ENCODE data around the gene KRT38. TPM values are rescaled to one million over a fixed set of nuclear protein-coding genes. Genes with fewer than 3 reads are reported as not detected.
A peak's percentile ranks its signal among the peaks of the same experiment; 100 is the strongest.

Gene KRT38
- total and polyA plus RNA-seq, 4 donors: not detected

GRCh38 chr17:41480136-41480535 is 39.4 kb upstream of the KRT38 start:
- DNase-seq (ENCODE audit: low read depth in 4 of 6, low spot score in 6 of 6): no peak
- no peaks in the 10 kb centered on the region for H3K4me1 ChIP-seq (ENCODE audit: control insufficient read depth, insufficient read depth, low read length)
- H3K27me3 ChIP-seq (ENCODE audit: control insufficient read depth, insufficient read depth, low read length): no peaks in the 10 kb centered on the region
- no peaks in the 10 kb centered on the region for H3K9me3 ChIP-seq (ENCODE audit: control insufficient read depth, insufficient read depth, low read length)
- no peak overlapping the region for H3K27ac ChIP-seq (ENCODE audit: low read depth, low read length)
- H3K4me3 ChIP-seq (ENCODE audit: low read depth, low read length): no peak overlapping the region
- WGBS (ENCODE audit: insufficient coverage): no CpG with 5 or more reads among the region's 2 CpGs
- no peaks in the 10 kb centered on the region for H3K36me3 ChIP-seq (ENCODE audit: control insufficient read depth, insufficient read depth, low read length)

GRCh38 chr17:41478237-41478636 is 37.5 kb upstream of the KRT38 start:
- 85% methylated on average over 6 of the region's 8 CpGs for WGBS (ENCODE audit: insufficient coverage)

DNA sequence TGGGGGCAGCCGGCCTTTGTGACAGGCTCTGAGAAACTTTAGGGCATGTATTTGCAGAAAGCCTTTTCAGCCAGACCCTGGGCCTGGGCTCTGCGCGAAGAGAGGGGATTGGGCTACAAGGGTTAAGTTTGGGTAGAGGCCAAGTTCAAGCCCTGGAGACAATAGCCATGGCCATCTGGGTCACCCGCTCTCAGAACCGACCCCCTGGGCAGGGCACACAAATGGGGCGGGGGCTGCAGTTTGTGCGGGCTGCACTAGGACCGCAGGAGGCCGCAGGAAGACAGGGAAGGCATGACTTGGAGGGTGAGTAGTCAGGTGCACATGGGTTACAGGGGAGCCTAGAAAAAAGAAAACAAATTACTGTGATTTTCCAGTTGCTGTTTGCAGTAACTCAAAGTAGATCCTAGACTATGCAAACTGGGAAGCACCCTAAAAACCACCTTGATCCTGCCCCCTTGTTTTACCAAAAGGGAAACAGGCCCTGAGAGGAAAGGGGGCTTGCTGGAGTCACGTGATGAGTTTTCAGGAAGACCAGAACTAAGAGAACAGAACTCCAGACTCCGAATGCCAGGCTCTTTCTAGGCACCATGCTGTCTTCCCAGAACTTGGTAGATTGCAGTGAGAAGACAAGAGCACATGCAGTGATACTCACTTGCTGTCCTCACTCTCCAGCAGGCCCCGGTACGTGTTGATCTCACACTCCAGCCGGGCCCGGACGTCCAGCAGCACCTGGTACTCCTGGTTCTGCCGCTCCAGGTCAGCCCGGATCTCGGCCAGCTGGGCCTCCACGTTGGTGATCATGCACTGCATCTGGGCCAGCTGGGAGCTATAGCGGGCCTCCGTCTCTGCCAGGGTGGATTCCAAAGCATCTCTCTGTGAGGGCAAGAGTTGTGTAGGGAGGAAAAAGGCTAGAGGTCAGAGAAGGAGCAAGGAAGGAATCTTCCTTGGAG is 36.4 kb upstream of the KRT38 start:
- no peaks in the 10 kb centered on the region for H3K27me3 ChIP-seq (ENCODE audit: control insufficient read depth, insufficient read depth, low read length)
- H3K27ac ChIP-seq (ENCODE audit: low read depth, low read length): no peak overlapping the region
- H3K36me3 ChIP-seq (ENCODE audit: control insufficient read depth, insufficient read depth, low read length): no peaks in the 10 kb centered on the region
- no peaks in the 10 kb centered on the region for H3K4me1 ChIP-seq (ENCODE audit: control insufficient read depth, insufficient read depth, low read length)
- 90% methylated on average over 22 of the region's 22 CpGs for WGBS (ENCODE audit: insufficient coverage)
- no peak overlapping the region for H3K4me3 ChIP-seq (ENCODE audit: low read depth, low read length)
- H3K9me3 ChIP-seq (ENCODE audit: control insufficient read depth, insufficient read depth, low read length): no peaks in the 10 kb centered on the region
- no peak for DNase-seq (ENCODE audit: low read depth in 4 of 6, low spot score in 6 of 6)

More at GRCh38 chr17:41478237-41478636, 37.5 kb upstream of the KRT38 start:
- Histone ChIP-seq H3K4me3 (ENCODE audit: low read depth, low read length) (no peak overlapping the region), H3K36me3 (ENCODE audit: control insufficient read depth, insufficient read depth, low read length) (no peaks in the 10 kb centered on the region), H3K9me3 (ENCODE audit: control insufficient read depth, insufficient read depth, low read length) (no peaks in the 10 kb centered on the region), H3K27ac (ENCODE audit: low read depth, low read length) (no peak overlapping the region), H3K27me3 (ENCODE audit: control insufficient read depth, insufficient read depth, low read length) (no peaks in the 10 kb centered on the region), H3K4me1 (ENCODE audit: control insufficient read depth, insufficient read depth, low read length) (no peaks in the 10 kb centered on the region)
- DNase-seq (ENCODE audit: low read depth in 4 of 6, low spot score in 6 of 6): no peak

DNA sequence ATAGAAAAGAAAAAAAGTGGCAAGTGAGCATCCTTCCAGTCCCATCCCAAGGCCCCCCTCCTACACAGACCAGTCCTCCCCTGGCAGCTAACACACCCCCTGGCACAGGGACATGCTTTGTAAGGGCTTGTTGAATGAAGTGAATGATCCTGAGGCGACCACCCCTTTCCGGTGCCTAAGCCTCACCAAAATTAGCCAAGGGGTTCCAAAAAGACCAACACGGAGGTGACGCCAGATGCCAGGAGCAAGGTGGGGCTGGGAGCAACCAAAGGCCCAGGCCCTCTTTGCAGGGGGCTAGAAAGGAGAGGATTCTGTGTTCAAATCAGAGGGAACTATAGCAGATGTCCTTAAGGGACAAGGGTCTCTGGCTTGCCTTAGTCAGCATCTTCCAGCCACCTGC is 34.6 kb upstream of the KRT38 start:
- Histone ChIP-seq H3K36me3 (ENCODE audit: control insufficient read depth, insufficient read depth, low read length) (no peaks in the 10 kb centered on the region), H3K4me3 (ENCODE audit: low read depth, low read length) (no peak overlapping the region), H3K27me3 (ENCODE audit: control insufficient read depth, insufficient read depth, low read length) (no peaks in the 10 kb centered on the region), H3K27ac (ENCODE audit: low read depth, low read length) (no peak overlapping the region), H3K9me3 (ENCODE audit: control insufficient read depth, insufficient read depth, low read length) (no peaks in the 10 kb centered on the region), H3K4me1 (ENCODE audit: control insufficient read depth, insufficient read depth, low read length) (no peaks in the 10 kb centered on the region)
- no peak for DNase-seq (ENCODE audit: low read depth in 4 of 6, low spot score in 6 of 6)
- WGBS (ENCODE audit: insufficient coverage): 96% methylated on average over 3 of the region's 4 CpGs

DNA sequence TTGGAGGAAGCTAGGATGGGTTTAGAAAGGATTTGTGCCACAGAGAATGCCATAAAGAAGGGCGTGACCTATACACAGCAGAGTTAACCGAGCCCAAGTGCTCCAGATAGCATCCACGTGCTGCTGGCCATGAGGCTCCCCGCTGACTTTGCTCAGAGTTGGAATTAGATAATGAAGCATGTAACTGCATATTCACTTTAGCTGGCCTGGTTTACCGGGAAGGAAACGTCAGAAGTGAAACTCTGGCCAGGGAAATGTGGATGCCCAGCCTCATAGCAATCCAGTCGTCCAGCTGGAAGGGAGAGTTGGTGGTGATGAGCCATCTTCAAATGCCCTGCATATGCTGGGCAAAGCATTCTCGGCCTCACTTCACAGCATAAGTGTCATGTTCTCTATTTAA is 34.1 kb upstream of the KRT38 start:
- no peaks in the 10 kb centered on the region for H3K27me3 ChIP-seq (ENCODE audit: control insufficient read depth, insufficient read depth, low read length)
- H3K36me3 ChIP-seq (ENCODE audit: control insufficient read depth, insufficient read depth, low read length): no peaks in the 10 kb centered on the region
- H3K4me1 ChIP-seq (ENCODE audit: control insufficient read depth, insufficient read depth, low read length): no peaks in the 10 kb centered on the region
- H3K4me3 ChIP-seq (ENCODE audit: low read depth, low read length): no peak overlapping the region
- H3K9me3 ChIP-seq (ENCODE audit: control insufficient read depth, insufficient read depth, low read length): no peaks in the 10 kb centered on the region
- no peak overlapping the region for H3K27ac ChIP-seq (ENCODE audit: low read depth, low read length)
- DNase-seq (ENCODE audit: low read depth in 4 of 6, low spot score in 6 of 6): peak in 1 of 6 donors; percentile 5
- WGBS (ENCODE audit: insufficient coverage): 66% methylated on average over 7 of the region's 8 CpGs

GRCh38 chr17:41468346-41468745 is 27.6 kb upstream of the KRT38 start:
- peak in 1 of 6 donors; percentile 58 for DNase-seq (ENCODE audit: low read depth in 4 of 6, low spot score in 6 of 6)
- no peaks in the 10 kb centered on the region for H3K4me1 ChIP-seq (ENCODE audit: control insufficient read depth, insufficient read depth, low read length)
- no peak overlapping the region for H3K4me3 ChIP-seq (ENCODE audit: low read depth, low read length)
- no peaks in the 10 kb centered on the region for H3K27me3 ChIP-seq (ENCODE audit: control insufficient read depth, insufficient read depth, low read length)
- no peaks in the 10 kb centered on the region for H3K36me3 ChIP-seq (ENCODE audit: control insufficient read depth, insufficient read depth, low read length)
- H3K27ac ChIP-seq (ENCODE audit: low read depth, low read length): no peak overlapping the region
- no peaks in the 10 kb centered on the region for H3K9me3 ChIP-seq (ENCODE audit: control insufficient read depth, insufficient read depth, low read length)

- Histone ChIP-seq H3K9me3 (ENCODE audit: control insufficient read depth, insufficient read depth, low read length) (no peaks in the 10 kb centered on the region), H3K27ac (ENCODE audit: low read depth, low read length) (no peak overlapping the region), H3K4me1 (ENCODE audit: control insufficient read depth, insufficient read depth, low read length) (no peaks in the 10 kb centered on the region), H3K36me3 (ENCODE audit: control insufficient read depth, insufficient read depth, low read length) (no peaks in the 10 kb centered on the region), H3K27me3 (ENCODE audit: control insufficient read depth, insufficient read depth, low read length) (no peaks in the 10 kb centered on the region), H3K4me3 (ENCODE audit: low read depth, low read length) (no peak overlapping the region)
- WGBS (ENCODE audit: insufficient coverage): 70% methylated on average over 2 of the region's 4 CpGs
- DNase-seq (ENCODE audit: low read depth in 4 of 6, low spot score in 6 of 6): peak in 1 of 6 donors; percentile 10
Measured at GRCh38 chr17:41467561-41467960, 26.8 kb upstream of the KRT38 start.

DNA sequence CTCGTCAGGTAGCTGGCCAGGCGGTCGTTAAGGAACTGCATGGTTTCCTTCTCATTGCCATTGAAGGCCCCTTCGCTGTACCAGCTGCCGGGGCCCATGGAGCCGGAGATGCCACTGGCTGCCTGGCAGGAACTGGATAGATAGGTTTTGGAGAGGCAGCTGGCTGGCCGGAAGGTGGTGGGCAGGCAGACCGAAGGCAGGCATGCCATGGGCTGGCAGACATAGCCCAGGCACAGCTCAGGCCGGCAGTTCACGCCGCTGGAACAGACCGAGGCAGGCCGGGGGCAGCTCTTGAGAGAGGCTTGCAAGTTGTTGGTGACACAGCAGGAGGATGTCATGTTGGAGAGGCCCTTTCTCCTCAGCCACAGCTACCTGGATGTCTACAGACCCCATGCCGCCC is 26.2 kb upstream of the KRT38 start, which contains the start of gene KRT32:
Gene KRT32 (minus strand): TSS at position 399 of the 400 bp plus-strand sequence. CDS start 61 bp downstream, at position 338.
- no peak for DNase-seq (ENCODE audit: low read depth in 4 of 6, low spot score in 6 of 6)
- H3K9me3 ChIP-seq (ENCODE audit: control insufficient read depth, insufficient read depth, low read length): no peaks in the 10 kb centered on the region
- no peak within 1 kb of the TSS for H3K27ac ChIP-seq (ENCODE audit: low read depth, low read length)
- 94% methylated on average over 13 of the region's 14 CpGs for WGBS (ENCODE audit: insufficient coverage)
- H3K27me3 ChIP-seq (ENCODE audit: control insufficient read depth, insufficient read depth, low read length): no peaks in the 10 kb centered on the region
- H3K4me1 ChIP-seq (ENCODE audit: control insufficient read depth, insufficient read depth, low read length): no peaks in the 10 kb centered on the region
- H3K4me3 ChIP-seq (ENCODE audit: low read depth, low read length): no peak within 1 kb of the TSS
- H3K36me3 ChIP-seq (ENCODE audit: control insufficient read depth, insufficient read depth, low read length): no peaks in the 10 kb centered on the region

GRCh38 chr17:41464682-41465081 is 23.9 kb upstream of the KRT38 start:
- Histone ChIP-seq H3K4me1 (ENCODE audit: control insufficient read depth, insufficient read depth, low read length) (peaks cover 4% of the 10 kb centered on the region), H3K36me3 (ENCODE audit: control insufficient read depth, insufficient read depth, low read length) (no peaks in the 10 kb centered on the region), H3K27ac (ENCODE audit: low read depth, low read length) (no peak overlapping the region), H3K4me3 (ENCODE audit: low read depth, low read length) (no peak overlapping the region), H3K9me3 (ENCODE audit: control insufficient read depth, insufficient read depth, low read length) (no peaks in the 10 kb centered on the region), H3K27me3 (ENCODE audit: control insufficient read depth, insufficient read depth, low read length) (no peaks in the 10 kb centered on the region)
- 41% methylated on average over 5 of the region's 6 CpGs for WGBS (ENCODE audit: insufficient coverage)
- DNase-seq (ENCODE audit: low read depth in 4 of 6, low spot score in 6 of 6): peak in 2 of 6 donors; percentile 70 to 96

- no peak overlapping the region for H3K4me3 ChIP-seq (ENCODE audit: low read depth, low read length)
- WGBS (ENCODE audit: insufficient coverage): 94% methylated on average over 10 of the region's 11 CpGs
- no peak overlapping the region for H3K27ac ChIP-seq (ENCODE audit: low read depth, low read length)
Measured at GRCh38 chr17:41464173-41464572, 23.4 kb upstream of the KRT38 start.

More at GRCh38 chr17:41464173-41464572, 23.4 kb upstream of the KRT38 start:
- no peaks in the 10 kb centered on the region for H3K27me3 ChIP-seq (ENCODE audit: control insufficient read depth, insufficient read depth, low read length)
- DNase-seq (ENCODE audit: low read depth in 4 of 6, low spot score in 6 of 6): no peak
- H3K4me1 ChIP-seq (ENCODE audit: control insufficient read depth, insufficient read depth, low read length): peaks cover 4% of the 10 kb centered on the region
- no peaks in the 10 kb centered on the region for H3K9me3 ChIP-seq (ENCODE audit: control insufficient read depth, insufficient read depth, low read length)
- no peaks in the 10 kb centered on the region for H3K36me3 ChIP-seq (ENCODE audit: control insufficient read depth, insufficient read depth, low read length)
